ENCODE measurements around the gene RPS15.

Gene RPS15

GRCh38 chr19:1416014-1416841 is 22.0 kb upstream of the RPS15 start:
- Histone ChIP-seq H3K9ac (ENCODE audit: low read length) (no peak overlapping the region), H3K4me1 (ENCODE audit: insufficient read depth, low read length, severe bottlenecking) (peaks cover 14% of the 10 kb centered on the region), H3K27me3 (ENCODE audit: insufficient read depth, low read length) (no peaks in the 10 kb centered on the region), H3K79me2 (ENCODE audit: insufficient read depth, low read length) (peaks cover 78% of the 10 kb centered on the region), H3F3A (ENCODE audit: insufficient read depth, low read length) (no peaks in the 10 kb centered on the region), H4K20me1 (ENCODE audit: insufficient read depth, low read length) (no peaks in the 10 kb centered on the region), H3K4me3 (ENCODE audit: low read depth, low read length, poor library complexity, severe bottlenecking) (no peak overlapping the region), H3K9me3 (ENCODE audit: low read length) (no peaks in the 10 kb centered on the region), H3K4me2 (ENCODE audit: low read length) (no peak overlapping the region), H3K36me3 (ENCODE audit: insufficient read depth, low read length) (peaks cover 82% of the 10 kb centered on the region), H3K9me2 (ENCODE audit: low read depth, low read length) (no peaks in the 10 kb centered on the region), H2AFZ (ENCODE audit: low read length) (no peak overlapping the region), H3K27ac (ENCODE audit: low read depth, low read length, poor library complexity, severe bottlenecking) (no peak overlapping the region)
- TF ChIP-seq CTCF (IDR thresholded peaks at IDR 0.05; ENCODE audit: low read length) (no peak), EZH2 (IDR thresholded peaks at IDR 0.05; ENCODE audit: borderline replicate concordance, low read length) (no peak)

- Histone ChIP-seq H3K9me2 (ENCODE audit: low read depth, low read length) (no peaks in the 10 kb centered on the region), H3K9me3 (ENCODE audit: low read length) (no peaks in the 10 kb centered on the region), H3K4me3 (ENCODE audit: low read depth, low read length, poor library complexity, severe bottlenecking) (no peak overlapping the region), H2AFZ (ENCODE audit: low read length) (no peak overlapping the region), H3K4me1 (ENCODE audit: insufficient read depth, low read length, severe bottlenecking) (peaks cover 8% of the 10 kb centered on the region), H3K27ac (ENCODE audit: low read depth, low read length, poor library complexity, severe bottlenecking) (no peak overlapping the region), H3K79me2 (ENCODE audit: insufficient read depth, low read length) (peaks cover 69% of the 10 kb centered on the region), H3K27me3 (ENCODE audit: insufficient read depth, low read length) (no peaks in the 10 kb centered on the region), H3F3A (ENCODE audit: insufficient read depth, low read length) (no peaks in the 10 kb centered on the region), H4K20me1 (ENCODE audit: insufficient read depth, low read length) (no peaks in the 10 kb centered on the region), H3K4me2 (ENCODE audit: low read length) (no peak overlapping the region), H3K9ac (ENCODE audit: low read length) (no peak overlapping the region), H3K36me3 (ENCODE audit: insufficient read depth, low read length) (peaks cover 82% of the 10 kb centered on the region)
- TF ChIP-seq CTCF (IDR thresholded peaks at IDR 0.05; ENCODE audit: low read length): no peak
- TF ChIP-seq EZH2 (IDR thresholded peaks at IDR 0.05; ENCODE audit: borderline replicate concordance, low read length): no peak
These were observed 21.1 kb upstream of the RPS15 start for GRCh38 chr19:1417145-1417544.

GRCh38 chr19:1417681-1418495 is 20.3 kb upstream of the RPS15 start:
- Histone ChIP-seq H3F3A (ENCODE audit: insufficient read depth, low read length) (no peaks in the 10 kb centered on the region), H3K27me3 (ENCODE audit: insufficient read depth, low read length) (no peaks in the 10 kb centered on the region), H3K9ac (ENCODE audit: low read length) (no peak overlapping the region), H3K27ac (ENCODE audit: low read depth, low read length, poor library complexity, severe bottlenecking) (no peak overlapping the region), H3K9me3 (ENCODE audit: low read length) (no peaks in the 10 kb centered on the region), H4K20me1 (ENCODE audit: insufficient read depth, low read length) (no peaks in the 10 kb centered on the region), H3K36me3 (ENCODE audit: insufficient read depth, low read length) (peaks cover 82% of the 10 kb centered on the region), H3K9me2 (ENCODE audit: low read depth, low read length) (no peaks in the 10 kb centered on the region), H3K79me2 (ENCODE audit: insufficient read depth, low read length) (peaks cover 61% of the 10 kb centered on the region), H3K4me2 (ENCODE audit: low read length) (no peak overlapping the region), H2AFZ (ENCODE audit: low read length) (no peak overlapping the region), H3K4me3 (ENCODE audit: low read depth, low read length, poor library complexity, severe bottlenecking) (no peak overlapping the region), H3K4me1 (ENCODE audit: insufficient read depth, low read length, severe bottlenecking) (peaks cover 8% of the 10 kb centered on the region)
- TF ChIP-seq EZH2 (IDR thresholded peaks at IDR 0.05; ENCODE audit: borderline replicate concordance, low read length): no peak
- TF ChIP-seq CTCF (IDR thresholded peaks at IDR 0.05; ENCODE audit: low read length): no peak
